H1 (cell line): ENCODE results near the gene TTC22. TPM values are rescaled to one million over a fixed set of nuclear protein-coding genes. Genes with fewer than 3 reads are reported as not detected.

Source experiments
- ASH2L ChIP-seq: fragments of 200-600, 300-600 bp; sonication (generic); IDR thresholded peaks from one replicate; pipeline ENCODE4 v1.7.1; 2017; ENCODE audit warnings: low read length
- CHD1 ChIP-seq: IDR thresholded peaks from 2 replicates; pipeline ENCODE4 v1.6.1; 2012; ENCODE audit warnings: low read depth, low read length, improper control_type of control experiment
- CHD7 ChIP-seq: fragments of 300-600 bp; sonication (generic); IDR thresholded peaks from 2 replicates; pipeline ENCODE4 v1.7.1; 2012; ENCODE audit warnings: low read length, moderate library complexity, mild to moderate bottlenecking, inconsistent platforms; ENCODE audit not compliant: insufficient replicate concordance
- EZH2 ChIP-seq: fragments of 200-600 bp; sonication (generic); IDR thresholded peaks from 2 replicates; pipeline ENCODE4 v1.7.1; 2012; ENCODE audit warnings: low read depth, mild to moderate bottlenecking, moderate library complexity, low read length, inconsistent platforms; ENCODE audit not compliant: severe bottlenecking
- KDM4A ChIP-seq: IDR thresholded peaks from one replicate; pipeline ENCODE4 v1.7.1; 2012; ENCODE audit warnings: low read depth, mild to moderate bottlenecking, moderate library complexity, low read length, inconsistent platforms; ENCODE audit not compliant: severe bottlenecking
- PHF8 ChIP-seq: fragments of 200-600 bp; sonication (generic); conservative IDR thresholded peaks from 2 replicates; pipeline ENCODE4 v1.7.1; 2012; ENCODE audit warnings: low read depth, mild to moderate bottlenecking, inconsistent platforms, low read length, moderate library complexity
- POU5F1 ChIP-seq: IDR thresholded peaks from 2 replicates; pipeline ENCODE4 v1.6.1; 2011; ENCODE audit warnings: low read depth, mild to moderate bottlenecking, low read length, moderate library complexity
- RXRA ChIP-seq: IDR thresholded peaks from 2 replicates; pipeline ENCODE4 v1.6.1; 2011; ENCODE audit warnings: low read depth, mild to moderate bottlenecking, low read length, moderate library complexity; ENCODE audit not compliant: insufficient read depth
- SP4 ChIP-seq: IDR thresholded peaks from 2 replicates; pipeline ENCODE4 v1.6.1; 2012; ENCODE audit warnings: low read length, inconsistent platforms
- YY1 ChIP-seq: IDR thresholded peaks from 2 replicates; pipeline ENCODE4 v1.6.1; 2011; ENCODE audit warnings: low read depth, mild to moderate bottlenecking, low read length
- polyA plus RNA-seq, 7 experiments: library from polyadenylated mRNA; depleted of rRNA in 3 of 7; stranded (reverse) in 5 of 7; unstranded in 2 of 7; fragments of >200 nt in 5 of 7; fragments of 200-250 nt in 2 of 7; gene quantifications; 1 replicate in 5 of 7; 2 replicates in 1 of 7; 4 replicates in 1 of 7; pipeline versions ENCODE4 v1.2.1 to v1.2.3, GENCODE V29; 2011 to 2013; ENCODE audit warnings: missing spikeins in 2 of 7, mixed read lengths in 2 of 7
- total RNA-seq: library from RNA; stranded (reverse); fragmentation: NEBNext Ultra II Directional; extraction: Animal tissue kit (Norgen Biotek cat#: 25700); gene quantifications from 2 replicates; pipeline ENCODE4 v1.2.1, GENCODE V29; 2021

The TTC22 gene
- total and polyA plus RNA-seq, 2 of the 8 experiments (the other 6 are each of a cell fraction or from before 2014, with no cell fraction given), result 1.00 to 1.6 TPM

DNA sequence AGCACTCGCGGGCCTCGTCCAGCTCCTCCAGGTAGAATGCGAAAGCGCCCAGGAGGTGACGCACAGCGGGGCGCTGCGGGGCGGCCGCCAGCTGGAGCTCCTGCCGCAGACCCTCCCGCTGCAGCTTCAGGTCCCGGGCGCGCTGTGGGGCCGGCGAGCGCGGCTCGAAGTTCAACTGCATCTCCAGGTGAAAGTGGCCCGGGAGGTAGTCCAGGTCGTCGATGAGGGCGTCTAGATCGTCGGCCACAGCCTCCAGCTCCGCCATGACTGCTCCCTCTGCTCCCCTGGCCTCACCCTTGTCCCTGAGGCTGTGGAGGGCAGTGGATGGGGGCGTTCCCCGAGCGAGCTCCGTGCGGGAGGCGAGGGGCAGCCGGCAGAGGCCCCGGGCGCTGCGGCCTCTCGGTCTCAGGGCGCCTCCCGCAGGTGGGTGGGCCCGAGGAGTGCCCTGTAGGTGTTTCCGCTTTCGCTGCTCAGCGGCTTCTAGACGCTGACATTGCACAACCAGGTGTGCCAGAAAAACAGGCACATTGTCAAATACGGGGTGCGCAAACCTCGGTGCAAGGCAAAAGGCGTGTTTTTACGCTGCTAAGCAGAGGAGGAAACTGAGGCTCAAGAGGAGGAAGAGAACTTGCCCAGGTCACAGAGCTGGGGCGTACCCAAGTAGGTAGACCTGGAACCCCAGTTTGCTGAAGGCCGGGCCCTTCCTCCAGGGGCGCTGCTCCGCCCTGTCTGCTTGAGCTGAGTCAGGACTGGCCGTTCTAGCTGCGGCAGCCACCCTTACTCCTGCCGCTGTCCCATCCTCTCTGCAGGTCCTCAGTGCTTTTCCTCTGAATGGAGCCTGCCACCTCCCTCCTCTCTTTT, at the start of gene TTC22 (continued):
- TF ChIP-seq CHD7 (no peak), YY1 (peak; percentile 41; the same call in 1 of the 2 replicates), KDM4A (peak; percentile 80), PHF8 (no peak), EZH2 (no peak), SP4 (no peak), RXRA (no peak), POU5F1 (no peak), CHD1 (no peak), ASH2L (no peak)
